WTC11 (cell line): ENCODE data around the gene TRIM22. TPM values are rescaled to one million over a fixed set of nuclear protein-coding genes. Genes with fewer than 3 reads are reported as not detected.

Source experiments
- ATAC-seq: fragments of 200-7000 bp; cut with Tn5 transposase; 2 replicates; pipeline ENCODE4 v1.10.0; 2021; ENCODE audit warnings: mild to moderate bottlenecking, moderate library complexity
- CTCF ChIA-PET: fragments of 300-600 bp; sonication (Branson Sonifier 250); formaldehyde crosslinking; loops from one replicate; lab custom pipeline; 2021; ENCODE audit warnings: antibody characterized with exemption; lab: Charles Lee
- POLR2A ChIA-PET: fragments of 350-600 bp; sonication (Branson Sonifier 250); formaldehyde crosslinking; loops from one replicate; lab custom pipeline; 2021; ENCODE audit warnings: antibody characterized with exemption; lab: Charles Lee
- DNase-seq: peaks from one replicate; pipeline ENCODE4 v3.0.0; 2021; ENCODE audit warnings: low spot score
- H3K27ac Mint-ChIP-seq: 2 replicates; pipeline ENCODE4 v1.8.0; 2021; ENCODE audit warnings: mixed read lengths
- H3K27me3 Mint-ChIP-seq: 2 replicates; pipeline ENCODE4 v1.8.0; 2021; ENCODE audit warnings: low read depth, mild to moderate bottlenecking, moderate library complexity, mixed read lengths
- H3K36me3 Mint-ChIP-seq: 2 replicates; pipeline ENCODE4 v1.8.0; 2021; ENCODE audit warnings: mixed read lengths
- H3K4me1 Mint-ChIP-seq: 2 replicates; pipeline ENCODE4 v1.8.0; 2022; ENCODE audit warnings: mixed read lengths
- H3K4me3 Mint-ChIP-seq: 2 replicates; pipeline ENCODE4 v1.8.0; 2021; ENCODE audit warnings: mild to moderate bottlenecking, moderate library complexity, mixed read lengths
- H3K9me3 Mint-ChIP-seq: 2 replicates; pipeline ENCODE4 v1.8.0; 2021; ENCODE audit warnings: mixed read lengths
- ATF1 ChIP-seq: sonication (generic); formaldehyde crosslinking; IDR thresholded peaks from 2 replicates; pipeline ENCODE4 v1.8.1; 2023; ENCODE audit warnings: mild to moderate bottlenecking, moderate library complexity, missing genetic modification reagents
- CBFB ChIP-seq: sonication (generic); formaldehyde crosslinking; IDR thresholded peaks from 2 replicates; pipeline ENCODE4 v1.8.1; 2022; ENCODE audit warnings: mild to moderate bottlenecking, low read depth, missing genetic modification reagents
- FOXP1 ChIP-seq: sonication (generic); formaldehyde crosslinking; IDR thresholded peaks from 2 replicates; pipeline ENCODE4 v1.8.0; 2022; ENCODE audit warnings: missing genetic modification reagents, mild to moderate bottlenecking, moderate library complexity, borderline replicate concordance
- GABPB1 ChIP-seq: sonication (generic); formaldehyde crosslinking; IDR thresholded peaks from 2 replicates; pipeline ENCODE4 v1.8.1; 2023; ENCODE audit warnings: mild to moderate bottlenecking, missing genetic modification reagents
- GRHL2 ChIP-seq: fragments of 250-450 bp; sonication (Bioruptor Pico); IDR thresholded peaks from 2 replicates; pipeline ENCODE4 v1.8.0; 2022; ENCODE audit warnings: mild to moderate bottlenecking, moderate library complexity; ENCODE audit not compliant: insufficient replicate concordance, severe bottlenecking
- HMGA2 ChIP-seq: fragments of 250-450 bp; sonication (Bioruptor Pico); IDR thresholded peaks from 2 replicates; pipeline ENCODE4 v1.4.0; 2021; ENCODE audit warnings: mild to moderate bottlenecking, moderate library complexity
- NR2C2 ChIP-seq: sonication (generic); formaldehyde crosslinking; IDR thresholded peaks from 2 replicates; pipeline ENCODE4 v1.8.0; 2022; ENCODE audit warnings: mild to moderate bottlenecking, missing genetic modification reagents
- PREB ChIP-seq: sonication (generic); formaldehyde crosslinking; IDR thresholded peaks from 2 replicates; pipeline ENCODE4 v1.8.1; 2022; ENCODE audit warnings: mild to moderate bottlenecking, missing genetic modification reagents, moderate library complexity, borderline replicate concordance
- RORB ChIP-seq: fragments of 250-450 bp; sonication (Bioruptor Pico); IDR thresholded peaks from 2 replicates; pipeline ENCODE4 v1.9.0; 2021; ENCODE audit warnings: mild to moderate bottlenecking
- TCF7 ChIP-seq: sonication (generic); formaldehyde crosslinking; IDR thresholded peaks from 2 replicates; pipeline ENCODE4 v1.8.0; 2022; ENCODE audit warnings: mild to moderate bottlenecking, low read depth, missing genetic modification reagents, moderate library complexity
- TEAD1 ChIP-seq: sonication (generic); formaldehyde crosslinking; IDR thresholded peaks from 2 replicates; pipeline ENCODE4 v1.8.0; 2022; ENCODE audit warnings: mild to moderate bottlenecking, missing genetic modification reagents
- ZBTB21 ChIP-seq: sonication (generic); formaldehyde crosslinking; IDR thresholded peaks from 2 replicates; pipeline ENCODE4 v1.8.1; 2023; ENCODE audit warnings: mild to moderate bottlenecking, missing genetic modification reagents, borderline replicate concordance
- ZNF138 ChIP-seq: sonication (generic); formaldehyde crosslinking; conservative IDR thresholded peaks from 2 replicates; pipeline ENCODE4 v1.8.1; 2022; ENCODE audit warnings: mild to moderate bottlenecking, moderate library complexity, missing genetic modification reagents
- total RNA-seq: library from RNA; stranded (reverse); gene quantifications from 3 replicates; pipeline ENCODE4 v1.2.3, GENCODE V29; 2021
- TF ChIP-seq, protein P1 (sequence below): fragments of 250-450 bp; sonication (Bioruptor Pico); IDR thresholded peaks from 2 replicates; pipeline ENCODE4 v1.8.0; 2021; ENCODE audit warnings: mild to moderate bottlenecking
- TF ChIP-seq, protein P2 (sequence below): sonication (generic); formaldehyde crosslinking; IDR thresholded peaks from 2 replicates; pipeline ENCODE4 v1.8.1; 2022; ENCODE audit warnings: missing genetic modification reagents, borderline replicate concordance
- TF ChIP-seq, protein P3 (sequence below): sonication (generic); formaldehyde crosslinking; IDR thresholded peaks from 2 replicates; pipeline ENCODE4 v1.8.1; 2023; ENCODE audit warnings: mild to moderate bottlenecking, missing genetic modification reagents, moderate library complexity
- TF ChIP-seq, protein P4 (sequence below): fragments of 250-450 bp; sonication (Bioruptor Pico); IDR thresholded peaks from 2 replicates; pipeline ENCODE4 v1.9.0; 2021; ENCODE audit warnings: mild to moderate bottlenecking, borderline replicate concordance
- TF ChIP-seq, protein P5 (sequence below): sonication (generic); formaldehyde crosslinking; conservative IDR thresholded peaks from 2 replicates; pipeline ENCODE4 v1.8.1; 2023; ENCODE audit warnings: mild to moderate bottlenecking, low read depth, missing genetic modification reagents, moderate library complexity
- TF ChIP-seq, protein P6 (sequence below): sonication (generic); formaldehyde crosslinking; IDR thresholded peaks from 2 replicates; pipeline ENCODE4 v1.8.0; 2022; ENCODE audit warnings: mild to moderate bottlenecking, missing genetic modification reagents

TRIM22 gene
- total RNA-seq, 1 experiment from 2014 or later = 78.9 TPM

DNA sequence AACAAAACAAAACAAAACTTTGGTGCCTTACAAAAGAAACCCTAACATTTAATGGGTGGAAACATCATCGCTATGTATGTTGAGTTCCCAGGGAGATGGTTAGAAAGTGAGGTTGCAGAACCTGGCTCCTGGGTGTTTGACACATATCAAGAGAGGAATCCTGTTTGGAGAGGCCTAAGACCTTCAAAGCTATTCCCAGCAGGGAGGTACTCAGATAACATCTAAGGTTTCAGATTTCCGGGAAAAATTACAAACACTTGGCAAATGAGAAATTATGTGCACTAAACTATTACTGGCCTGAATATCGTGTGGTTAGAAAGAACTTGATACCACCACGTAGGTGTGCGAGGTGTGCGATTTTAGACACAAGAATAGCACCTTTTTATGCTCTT lies 23.2 kb upstream of the TRIM22 start:
- H3K27ac Mint-ChIP-seq = no peak overlapping the region
- DNase-seq (no peak), ATAC-seq (no peak)
- TF ChIP-seq ZNF138 (CRISPR knock-in tag) (no peak), ZBTB21 (CRISPR knock-in tag) (no peak), CBFB (CRISPR knock-in tag) (no peak), RORB (CRISPR knock-in tag) (no peak), TEAD1 (CRISPR knock-in tag) (no peak), FOXP1 (CRISPR knock-in tag) (no peak), PREB (CRISPR knock-in tag) (no peak), ATF1 (CRISPR knock-in tag) (no peak), GABPB1 (CRISPR knock-in tag) (no peak), GRHL2 (CRISPR knock-in tag) (no peak), TCF7 (CRISPR knock-in tag) (no peak), NR2C2 (no peak), HMGA2 (CRISPR knock-in tag) (no peak)
- TF ChIP-seq, protein P1, sequence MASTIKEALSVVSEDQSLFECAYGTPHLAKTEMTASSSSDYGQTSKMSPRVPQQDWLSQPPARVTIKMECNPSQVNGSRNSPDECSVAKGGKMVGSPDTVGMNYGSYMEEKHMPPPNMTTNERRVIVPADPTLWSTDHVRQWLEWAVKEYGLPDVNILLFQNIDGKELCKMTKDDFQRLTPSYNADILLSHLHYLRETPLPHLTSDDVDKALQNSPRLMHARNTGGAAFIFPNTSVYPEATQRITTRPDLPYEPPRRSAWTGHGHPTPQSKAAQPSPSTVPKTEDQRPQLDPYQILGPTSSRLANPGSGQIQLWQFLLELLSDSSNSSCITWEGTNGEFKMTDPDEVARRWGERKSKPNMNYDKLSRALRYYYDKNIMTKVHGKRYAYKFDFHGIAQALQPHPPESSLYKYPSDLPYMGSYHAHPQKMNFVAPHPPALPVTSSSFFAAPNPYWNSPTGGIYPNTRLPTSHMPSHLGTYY (CRISPR knock-in tag) = no peak
- TF ChIP-seq, protein P2, sequence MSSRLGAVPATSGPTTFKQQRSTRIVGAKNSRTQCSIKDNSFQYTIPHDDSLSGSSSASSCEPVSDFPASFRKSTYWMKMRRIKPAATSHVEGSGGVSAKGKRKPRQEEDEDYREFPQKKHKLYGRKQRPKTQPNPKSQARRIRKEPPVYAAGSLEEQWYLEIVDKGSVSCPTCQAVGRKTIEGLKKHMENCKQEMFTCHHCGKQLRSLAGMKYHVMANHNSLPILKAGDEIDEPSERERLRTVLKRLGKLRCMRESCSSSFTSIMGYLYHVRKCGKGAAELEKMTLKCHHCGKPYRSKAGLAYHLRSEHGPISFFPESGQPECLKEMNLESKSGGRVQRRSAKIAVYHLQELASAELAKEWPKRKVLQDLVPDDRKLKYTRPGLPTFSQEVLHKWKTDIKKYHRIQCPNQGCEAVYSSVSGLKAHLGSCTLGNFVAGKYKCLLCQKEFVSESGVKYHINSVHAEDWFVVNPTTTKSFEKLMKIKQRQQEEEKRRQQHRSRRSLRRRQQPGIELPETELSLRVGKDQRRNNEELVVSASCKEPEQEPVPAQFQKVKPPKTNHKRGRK (CRISPR knock-in tag) = no peak
- TF ChIP-seq, protein P3, sequence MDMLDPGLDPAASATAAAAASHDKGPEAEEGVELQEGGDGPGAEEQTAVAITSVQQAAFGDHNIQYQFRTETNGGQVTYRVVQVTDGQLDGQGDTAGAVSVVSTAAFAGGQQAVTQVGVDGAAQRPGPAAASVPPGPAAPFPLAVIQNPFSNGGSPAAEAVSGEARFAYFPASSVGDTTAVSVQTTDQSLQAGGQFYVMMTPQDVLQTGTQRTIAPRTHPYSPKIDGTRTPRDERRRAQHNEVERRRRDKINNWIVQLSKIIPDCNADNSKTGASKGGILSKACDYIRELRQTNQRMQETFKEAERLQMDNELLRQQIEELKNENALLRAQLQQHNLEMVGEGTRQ (CRISPR knock-in tag) = no peak
- TF ChIP-seq, protein P4, sequence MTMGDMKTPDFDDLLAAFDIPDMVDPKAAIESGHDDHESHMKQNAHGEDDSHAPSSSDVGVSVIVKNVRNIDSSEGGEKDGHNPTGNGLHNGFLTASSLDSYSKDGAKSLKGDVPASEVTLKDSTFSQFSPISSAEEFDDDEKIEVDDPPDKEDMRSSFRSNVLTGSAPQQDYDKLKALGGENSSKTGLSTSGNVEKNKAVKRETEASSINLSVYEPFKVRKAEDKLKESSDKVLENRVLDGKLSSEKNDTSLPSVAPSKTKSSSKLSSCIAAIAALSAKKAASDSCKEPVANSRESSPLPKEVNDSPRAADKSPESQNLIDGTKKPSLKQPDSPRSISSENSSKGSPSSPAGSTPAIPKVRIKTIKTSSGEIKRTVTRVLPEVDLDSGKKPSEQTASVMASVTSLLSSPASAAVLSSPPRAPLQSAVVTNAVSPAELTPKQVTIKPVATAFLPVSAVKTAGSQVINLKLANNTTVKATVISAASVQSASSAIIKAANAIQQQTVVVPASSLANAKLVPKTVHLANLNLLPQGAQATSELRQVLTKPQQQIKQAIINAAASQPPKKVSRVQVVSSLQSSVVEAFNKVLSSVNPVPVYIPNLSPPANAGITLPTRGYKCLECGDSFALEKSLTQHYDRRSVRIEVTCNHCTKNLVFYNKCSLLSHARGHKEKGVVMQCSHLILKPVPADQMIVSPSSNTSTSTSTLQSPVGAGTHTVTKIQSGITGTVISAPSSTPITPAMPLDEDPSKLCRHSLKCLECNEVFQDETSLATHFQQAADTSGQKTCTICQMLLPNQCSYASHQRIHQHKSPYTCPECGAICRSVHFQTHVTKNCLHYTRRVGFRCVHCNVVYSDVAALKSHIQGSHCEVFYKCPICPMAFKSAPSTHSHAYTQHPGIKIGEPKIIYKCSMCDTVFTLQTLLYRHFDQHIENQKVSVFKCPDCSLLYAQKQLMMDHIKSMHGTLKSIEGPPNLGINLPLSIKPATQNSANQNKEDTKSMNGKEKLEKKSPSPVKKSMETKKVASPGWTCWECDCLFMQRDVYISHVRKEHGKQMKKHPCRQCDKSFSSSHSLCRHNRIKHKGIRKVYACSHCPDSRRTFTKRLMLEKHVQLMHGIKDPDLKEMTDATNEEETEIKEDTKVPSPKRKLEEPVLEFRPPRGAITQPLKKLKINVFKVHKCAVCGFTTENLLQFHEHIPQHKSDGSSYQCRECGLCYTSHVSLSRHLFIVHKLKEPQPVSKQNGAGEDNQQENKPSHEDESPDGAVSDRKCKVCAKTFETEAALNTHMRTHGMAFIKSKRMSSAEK (CRISPR knock-in tag) = no peak
- TF ChIP-seq, protein P5, sequence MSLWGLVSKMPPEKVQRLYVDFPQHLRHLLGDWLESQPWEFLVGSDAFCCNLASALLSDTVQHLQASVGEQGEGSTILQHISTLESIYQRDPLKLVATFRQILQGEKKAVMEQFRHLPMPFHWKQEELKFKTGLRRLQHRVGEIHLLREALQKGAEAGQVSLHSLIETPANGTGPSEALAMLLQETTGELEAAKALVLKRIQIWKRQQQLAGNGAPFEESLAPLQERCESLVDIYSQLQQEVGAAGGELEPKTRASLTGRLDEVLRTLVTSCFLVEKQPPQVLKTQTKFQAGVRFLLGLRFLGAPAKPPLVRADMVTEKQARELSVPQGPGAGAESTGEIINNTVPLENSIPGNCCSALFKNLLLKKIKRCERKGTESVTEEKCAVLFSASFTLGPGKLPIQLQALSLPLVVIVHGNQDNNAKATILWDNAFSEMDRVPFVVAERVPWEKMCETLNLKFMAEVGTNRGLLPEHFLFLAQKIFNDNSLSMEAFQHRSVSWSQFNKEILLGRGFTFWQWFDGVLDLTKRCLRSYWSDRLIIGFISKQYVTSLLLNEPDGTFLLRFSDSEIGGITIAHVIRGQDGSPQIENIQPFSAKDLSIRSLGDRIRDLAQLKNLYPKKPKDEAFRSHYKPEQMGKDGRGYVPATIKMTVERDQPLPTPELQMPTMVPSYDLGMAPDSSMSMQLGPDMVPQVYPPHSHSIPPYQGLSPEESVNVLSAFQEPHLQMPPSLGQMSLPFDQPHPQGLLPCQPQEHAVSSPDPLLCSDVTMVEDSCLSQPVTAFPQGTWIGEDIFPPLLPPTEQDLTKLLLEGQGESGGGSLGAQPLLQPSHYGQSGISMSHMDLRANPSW (CRISPR knock-in tag) = no peak
- TF ChIP-seq, protein P6, sequence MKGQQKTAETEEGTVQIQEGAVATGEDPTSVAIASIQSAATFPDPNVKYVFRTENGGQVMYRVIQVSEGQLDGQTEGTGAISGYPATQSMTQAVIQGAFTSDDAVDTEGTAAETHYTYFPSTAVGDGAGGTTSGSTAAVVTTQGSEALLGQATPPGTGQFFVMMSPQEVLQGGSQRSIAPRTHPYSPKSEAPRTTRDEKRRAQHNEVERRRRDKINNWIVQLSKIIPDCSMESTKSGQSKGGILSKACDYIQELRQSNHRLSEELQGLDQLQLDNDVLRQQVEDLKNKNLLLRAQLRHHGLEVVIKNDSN (CRISPR knock-in tag) = no peak
- POLR2A ChIA-PET = no interaction called here
- peaks cover 36% of the 10 kb centered on the region for H3K36me3 Mint-ChIP-seq
- no peak overlapping the region for H3K4me3 Mint-ChIP-seq
- H3K27me3 Mint-ChIP-seq = no peaks in the 10 kb centered on the region
- no peaks in the 10 kb centered on the region for H3K9me3 Mint-ChIP-seq
- CTCF ChIA-PET = no interaction called here
- no peaks in the 10 kb centered on the region for H3K4me1 Mint-ChIP-seq
